Tibial nerve (tissue), 4 donors: ENCODE results near the gene LAMC2. TPM values are rescaled to one million over a fixed set of nuclear protein-coding genes. Genes with fewer than 3 reads are reported as not detected.

Experiments used
- DNase-seq, 2 donors: peaks; one replicate each; pipeline ENCODE4 v3.0.0-alpha.2; 2019; ENCODE audit warnings: low spot score in 2 of 2
- H3K27ac ChIP-seq, 4 donors: fragments of 200-600 bp; sonication (generic) in 3 of 4; one replicate each; pipeline ENCODE4 v1.5.1; 2017 to 2019; ENCODE audit warnings: mild to moderate bottlenecking in 1 of 4
- H3K27me3 ChIP-seq, 2 donors: fragments of 200-600 bp; sonication (generic) in 1 of 2; one replicate each; pipeline versions ENCODE4 v1.5.1 to v1.6.0; 2017 to 2019
- H3K36me3 ChIP-seq, 3 donors: fragments of 200-600 bp; sonication (generic); one replicate each; pipeline ENCODE4 v1.5.1; 2018 to 2019
- H3K4me1 ChIP-seq, 4 donors: fragments of 200-600 bp; sonication (generic) in 3 of 4; one replicate each; pipeline ENCODE4 v1.5.1; 2017 to 2019
- H3K4me3 ChIP-seq, 4 donors: fragments of 200-600 bp; sonication (generic) in 3 of 4; one replicate each; pipeline ENCODE4 v1.5.1; 2017 to 2019; ENCODE audit warnings: mild to moderate bottlenecking in 1 of 4, moderate library complexity in 1 of 4
- H3K9me3 ChIP-seq, 4 donors: fragments of 200-600 bp; sonication (generic) in 3 of 4; one replicate each; pipeline ENCODE4 v1.5.1; 2017 to 2019
- EP300 ChIP-seq, 2 donors: sonication (generic); formaldehyde crosslinking; IDR thresholded peaks; one replicate each; pipeline ENCODE4 v1.6.1; 2017; ENCODE audit warnings: antibody characterized with exemption in 2 of 2, mild to moderate bottlenecking in 1 of 2
- POLR2A ChIP-seq, 2 donors: fragments of 450-650 bp; IDR thresholded peaks; one replicate each; pipeline ENCODE4 v1.6.1; 2017; ENCODE audit warnings: antibody characterized with exemption in 2 of 2, mild to moderate bottlenecking in 2 of 2, moderate library complexity in 2 of 2
- WGBS, 2 donors: methylation state at CpG; one replicate each; pipeline ENCODE4 v1.1.5; 2018; 5-methylcytosine and 5-hydroxymethylcytosine counted together
- total RNA-seq, 4 donors: library from RNA; depleted of rRNA; stranded (reverse); fragments of >200 nt; gene quantifications; one replicate each; pipeline ENCODE4 v1.1.0, GENCODE V29; 2016
- TF ChIP-seq, protein P1 (sequence below), 5 experiments: fragments of 200-600 bp in 3 of 5; fragments of 450-650 bp in 2 of 5; sonication (generic) in 3 of 5; IDR thresholded peaks; one replicate each; pipeline ENCODE4 v1.5.1; 2016 to 2019; ENCODE audit warnings: antibody characterized with exemption in 5 of 5, mild to moderate bottlenecking in 3 of 5, moderate library complexity in 2 of 5

LAMC2 gene
- total RNA-seq, 4 donors from 2014 or later, result 4.5 to 11.9 (median 8.1) TPM

DNA sequence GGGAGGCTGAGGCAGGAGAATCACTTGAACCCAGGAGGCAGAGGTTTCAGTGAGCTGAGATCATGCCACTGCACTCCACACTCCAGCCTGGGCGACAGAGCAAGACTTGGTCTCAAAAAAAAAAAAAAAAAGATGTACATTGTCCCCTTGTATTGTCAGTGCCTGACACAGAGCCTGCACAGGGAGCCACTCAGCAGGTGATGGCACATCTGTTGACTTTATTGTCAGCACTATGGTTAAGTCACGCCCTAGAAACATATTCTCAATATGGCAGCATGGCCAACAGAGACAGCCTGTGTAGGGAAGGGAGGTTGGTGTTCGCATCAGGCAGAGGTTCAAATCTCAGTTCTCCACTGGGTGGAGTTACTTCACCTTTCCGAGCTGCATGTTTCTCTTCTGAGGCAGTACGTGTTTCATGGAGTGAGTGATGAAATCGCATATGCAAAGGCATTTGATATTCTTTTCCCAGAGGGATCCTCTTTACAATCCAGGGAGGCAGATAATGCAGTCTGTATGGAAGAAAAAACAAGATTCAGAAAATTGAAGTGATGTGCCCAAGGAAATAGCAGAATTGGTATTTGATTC is 20.6 kb downstream of the LAMC2 start:
- no peaks in the 10 kb centered on the region for H3K4me1 ChIP-seq
- no peak overlapping the region for H3K27ac ChIP-seq
- no peak for DNase-seq
- no peaks in the 10 kb centered on the region for H3K36me3 ChIP-seq
- 93 to 94% methylated on average over 6 of the region's 6 CpGs for WGBS, 2 donors
- H3K9me3 ChIP-seq, result no peaks in the 10 kb centered on the region
- H3K4me3 ChIP-seq, result no peak overlapping the region
- TF ChIP-seq EP300 (IDR thresholded peaks at IDR 0.05), result no peak
- no peak for TF ChIP-seq POLR2A (IDR thresholded peaks at IDR 0.05)
- TF ChIP-seq, protein P1, sequence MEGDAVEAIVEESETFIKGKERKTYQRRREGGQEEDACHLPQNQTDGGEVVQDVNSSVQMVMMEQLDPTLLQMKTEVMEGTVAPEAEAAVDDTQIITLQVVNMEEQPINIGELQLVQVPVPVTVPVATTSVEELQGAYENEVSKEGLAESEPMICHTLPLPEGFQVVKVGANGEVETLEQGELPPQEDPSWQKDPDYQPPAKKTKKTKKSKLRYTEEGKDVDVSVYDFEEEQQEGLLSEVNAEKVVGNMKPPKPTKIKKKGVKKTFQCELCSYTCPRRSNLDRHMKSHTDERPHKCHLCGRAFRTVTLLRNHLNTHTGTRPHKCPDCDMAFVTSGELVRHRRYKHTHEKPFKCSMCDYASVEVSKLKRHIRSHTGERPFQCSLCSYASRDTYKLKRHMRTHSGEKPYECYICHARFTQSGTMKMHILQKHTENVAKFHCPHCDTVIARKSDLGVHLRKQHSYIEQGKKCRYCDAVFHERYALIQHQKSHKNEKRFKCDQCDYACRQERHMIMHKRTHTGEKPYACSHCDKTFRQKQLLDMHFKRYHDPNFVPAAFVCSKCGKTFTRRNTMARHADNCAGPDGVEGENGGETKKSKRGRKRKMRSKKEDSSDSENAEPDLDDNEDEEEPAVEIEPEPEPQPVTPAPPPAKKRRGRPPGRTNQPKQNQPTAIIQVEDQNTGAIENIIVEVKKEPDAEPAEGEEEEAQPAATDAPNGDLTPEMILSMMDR (IDR thresholded peaks at IDR 0.05), result no peak
- H3K27me3 ChIP-seq, result no peaks in the 10 kb centered on the region

GRCh38 chr1:183209533-183210158 is 23.6 kb downstream of the LAMC2 start:
- Histone ChIP-seq H3K4me3 (no peak overlapping the region), H3K27ac (no peak overlapping the region)
- TF ChIP-seq, protein P1 (IDR thresholded peaks at IDR 0.05), result no peak
- TF ChIP-seq POLR2A (IDR thresholded peaks at IDR 0.05), result no peak
- no peak for TF ChIP-seq EP300 (IDR thresholded peaks at IDR 0.05)

DNA sequence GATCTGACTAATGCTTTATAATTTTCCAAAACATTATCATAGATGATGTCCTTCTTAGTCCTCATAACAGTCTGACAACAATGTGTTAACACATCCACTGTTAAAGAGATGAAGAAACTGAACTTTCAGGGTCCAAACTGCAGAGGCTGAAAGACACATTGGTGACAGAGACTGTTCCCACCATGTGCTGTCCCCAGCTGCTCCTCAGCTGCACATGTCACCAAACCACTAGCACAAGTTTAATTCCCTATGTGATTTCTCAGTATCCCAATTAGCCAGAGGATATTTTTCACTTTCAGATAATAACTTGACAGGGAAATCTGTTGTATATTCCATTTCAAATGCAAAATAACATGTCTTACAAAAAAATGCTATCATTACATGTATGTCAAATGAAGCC is 24.6 kb downstream of the LAMC2 start:
- TF ChIP-seq, protein P1 (IDR thresholded peaks at IDR 0.05), result no peak
- TF ChIP-seq POLR2A (IDR thresholded peaks at IDR 0.05) (no peak), EP300 (IDR thresholded peaks at IDR 0.05) (no peak)
- DNase-seq, result no peak

More at GRCh38 chr1:183209533-183210158, 23.6 kb downstream of the LAMC2 start:
- Histone ChIP-seq H3K4me1 (no peaks in the 10 kb centered on the region), H3K36me3 (no peaks in the 10 kb centered on the region), H3K9me3 (no peaks in the 10 kb centered on the region), H3K27me3 (no peaks in the 10 kb centered on the region)
- DNase-seq, result no peak

DNA sequence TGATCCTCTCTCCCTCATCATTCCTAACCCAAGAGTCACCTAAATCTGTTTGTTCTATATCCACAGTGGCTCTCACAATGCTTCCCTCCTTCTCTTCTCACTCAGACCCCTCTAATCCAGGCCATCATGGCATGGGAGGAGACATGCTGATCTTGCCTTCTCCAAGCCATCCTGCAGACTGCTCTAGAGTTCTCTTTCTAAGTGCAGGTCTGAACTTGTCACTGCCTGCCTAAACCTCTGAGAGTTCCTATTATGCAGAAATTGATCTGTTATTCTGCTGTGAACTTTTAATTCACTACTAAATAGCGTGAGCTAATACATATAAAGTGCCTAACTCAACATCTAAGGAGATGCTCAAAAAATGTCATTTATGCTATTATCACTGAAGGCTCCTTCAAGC is 26.8 kb downstream of the LAMC2 start:
- Histone ChIP-seq H3K27ac (no peak overlapping the region), H3K4me3 (no peak overlapping the region), H3K4me1 (no peaks in the 10 kb centered on the region), H3K27me3 (no peaks in the 10 kb centered on the region), H3K36me3 (no peaks in the 10 kb centered on the region), H3K9me3 (no peaks in the 10 kb centered on the region)
- DNase-seq, result no peak
- 96 to 97% methylated on average over 1 of the region's 1 CpG for WGBS, 2 donors
- no peak for TF ChIP-seq POLR2A (IDR thresholded peaks at IDR 0.05)

More for the DNA sequence above, 24.6 kb downstream of the LAMC2 start:
- no peaks in the 10 kb centered on the region for H3K4me1 ChIP-seq
- no peak overlapping the region for H3K27ac ChIP-seq
- H3K4me3 ChIP-seq, result no peak overlapping the region
- H3K9me3 ChIP-seq, result no peaks in the 10 kb centered on the region
- H3K27me3 ChIP-seq, result no peaks in the 10 kb centered on the region
- H3K36me3 ChIP-seq, result no peaks in the 10 kb centered on the region

DNA sequence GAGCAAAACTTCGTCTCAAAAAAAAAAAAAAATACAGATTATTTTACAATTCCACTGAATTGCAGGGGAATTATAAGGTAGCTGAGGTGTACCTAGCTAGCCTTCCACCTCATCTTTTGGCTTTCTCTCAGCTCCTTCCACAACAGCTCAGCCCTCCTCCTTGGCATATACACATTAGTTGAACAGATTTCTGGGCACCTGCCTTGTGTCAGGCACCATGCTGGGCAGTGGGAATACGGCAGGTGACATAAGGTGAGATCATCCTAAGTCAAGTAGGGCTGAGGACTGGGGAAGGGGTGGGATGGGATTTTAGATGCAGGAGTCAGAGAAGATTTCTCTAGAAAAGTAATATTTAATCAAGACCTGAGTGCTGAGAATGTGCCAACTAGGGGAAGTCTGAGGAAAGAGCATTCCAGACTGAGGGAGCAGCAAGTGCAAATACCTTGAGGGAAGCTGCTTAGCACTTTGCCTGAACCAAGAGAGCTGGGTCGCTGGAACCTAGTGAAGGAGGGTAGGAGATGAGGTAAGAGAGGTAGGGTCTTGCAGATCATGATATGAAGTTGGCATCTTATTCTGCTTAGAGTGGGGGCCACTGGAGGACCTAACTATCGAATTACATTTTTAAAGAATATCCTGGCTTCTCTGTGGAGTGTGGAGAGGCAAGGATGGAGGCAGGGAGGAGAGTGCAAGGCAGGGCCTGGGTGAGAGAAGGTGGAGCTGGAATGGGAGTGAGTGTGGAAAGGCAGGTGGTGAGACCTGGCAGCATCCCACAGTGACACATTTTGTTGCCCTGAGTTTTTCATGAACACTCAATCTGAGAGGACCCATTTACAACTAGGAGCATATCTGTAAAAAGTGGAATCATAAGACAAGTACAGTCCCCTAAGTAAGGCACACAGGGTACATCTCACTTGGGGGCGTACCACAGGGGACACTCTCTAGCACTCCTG is 28.2 kb downstream of the LAMC2 start:
- Histone ChIP-seq H3K27me3 (no peaks in the 10 kb centered on the region), H3K27ac (no peak overlapping the region), H3K9me3 (no peaks in the 10 kb centered on the region), H3K36me3 (no peaks in the 10 kb centered on the region), H3K4me3 (no peak overlapping the region), H3K4me1 (peaks cover 0 to 8% (median 3%) of the 10 kb centered on the region in 4 donors)
- DNase-seq, result no peak
- WGBS, 2 donors, result 88 to 92% methylated on average over 5 of the region's 5 CpGs
- no peak for TF ChIP-seq EP300 (IDR thresholded peaks at IDR 0.05)
- TF ChIP-seq, protein P1 (IDR thresholded peaks at IDR 0.05), result no peak
